HG02840 (cell line): Measurements from ENCODE around the gene ENO1.
"Not testable (repeated sequence)": the region's sequence is repeated elsewhere in the genome, so short reads cannot be mapped to it uniquely, and the experiment has no call there.

ENCODE experiments used
- ATAC-seq: cut with Tn5 transposase; IDR thresholded peaks from one replicate; pipeline ENCODE4 v1.9.1; 2021; ENCODE audit warnings: mild to moderate bottlenecking, moderate library complexity, moderate number of reproducible peaks; ENCODE audit not compliant: unreplicated experiment, low FRiP score

ENO1 gene

DNA sequence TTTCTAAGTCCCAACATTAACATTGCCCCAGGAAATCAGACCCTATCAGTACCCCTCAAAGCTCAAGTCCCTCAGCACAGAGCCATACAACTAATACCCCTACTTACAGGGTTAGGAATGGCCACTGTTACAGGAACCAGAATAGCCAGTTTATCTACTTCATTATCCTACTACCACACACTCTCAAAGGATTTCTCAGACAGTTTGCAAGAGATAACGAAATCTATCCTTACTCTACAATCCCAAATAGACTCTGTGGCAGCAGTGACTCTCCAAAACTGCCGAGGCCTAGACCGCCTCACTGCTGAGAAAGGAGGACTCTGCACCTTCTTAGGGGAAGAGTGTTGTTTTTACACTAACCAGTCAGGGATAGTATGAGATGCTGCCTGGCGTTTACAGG lies 19.0 kb upstream of the ENO1 start:
- not testable (repeated sequence) for ATAC-seq

DNA sequence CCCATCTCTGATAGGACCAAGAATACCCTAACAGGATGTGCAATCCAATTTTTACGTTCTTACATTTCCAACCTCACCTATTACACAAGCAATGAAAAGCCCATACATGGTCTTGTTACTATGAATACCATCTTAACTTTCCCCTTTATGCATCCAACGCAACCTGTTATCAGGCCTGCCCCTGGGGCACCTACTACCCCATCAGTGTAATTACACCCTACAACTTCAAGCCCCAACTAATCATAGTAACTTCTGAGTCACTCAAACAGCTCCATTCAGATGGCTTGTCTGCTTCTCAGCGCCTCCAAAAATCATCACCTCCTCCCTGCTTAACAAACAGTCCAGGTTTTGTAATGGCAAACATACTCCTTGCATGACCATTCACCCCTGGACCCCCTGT lies 18.3 kb upstream of the ENO1 start:
- not testable (repeated sequence) for ATAC-seq

DNA sequence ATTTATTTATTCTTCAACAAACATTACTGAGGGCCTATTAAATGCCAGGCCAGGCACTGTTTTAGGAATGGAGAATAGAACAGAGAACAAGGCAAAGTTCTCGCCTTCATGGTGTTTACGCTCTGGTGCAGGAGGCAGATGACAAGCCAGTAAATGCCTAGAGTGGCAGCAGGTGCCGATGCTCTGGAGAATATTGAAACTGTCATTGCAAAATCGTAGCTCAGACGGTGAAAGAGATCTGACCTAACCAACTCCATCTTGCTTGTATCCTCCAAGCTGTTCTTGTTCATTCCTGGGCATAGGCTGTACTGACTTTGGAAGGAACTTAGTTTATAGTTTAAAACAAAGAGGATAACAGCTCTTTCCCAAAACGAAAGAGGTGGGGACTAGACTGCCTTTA lies 13.5 kb upstream of the ENO1 start:
- no peak for ATAC-seq

DNA sequence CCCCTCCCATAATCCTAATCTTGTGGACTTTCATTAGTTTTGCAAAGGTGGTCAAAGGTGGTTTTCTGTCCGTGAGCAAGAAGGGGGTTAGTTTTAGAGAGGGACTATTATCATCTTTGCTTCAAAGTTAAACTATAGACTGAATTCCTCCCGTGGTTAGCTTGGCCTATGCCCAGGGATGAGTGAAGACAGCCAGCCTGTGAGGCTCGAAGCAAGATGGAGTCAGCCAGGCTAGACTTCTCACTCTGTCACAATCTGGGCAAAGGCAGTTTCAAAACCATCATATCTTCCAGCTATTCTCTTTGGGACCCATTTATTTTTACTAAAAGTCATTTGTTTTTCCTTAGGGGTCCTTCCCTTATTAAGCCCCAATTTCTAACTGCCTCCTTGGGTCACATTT lies 12.9 kb upstream of the ENO1 start:
- no peak for ATAC-seq

DNA sequence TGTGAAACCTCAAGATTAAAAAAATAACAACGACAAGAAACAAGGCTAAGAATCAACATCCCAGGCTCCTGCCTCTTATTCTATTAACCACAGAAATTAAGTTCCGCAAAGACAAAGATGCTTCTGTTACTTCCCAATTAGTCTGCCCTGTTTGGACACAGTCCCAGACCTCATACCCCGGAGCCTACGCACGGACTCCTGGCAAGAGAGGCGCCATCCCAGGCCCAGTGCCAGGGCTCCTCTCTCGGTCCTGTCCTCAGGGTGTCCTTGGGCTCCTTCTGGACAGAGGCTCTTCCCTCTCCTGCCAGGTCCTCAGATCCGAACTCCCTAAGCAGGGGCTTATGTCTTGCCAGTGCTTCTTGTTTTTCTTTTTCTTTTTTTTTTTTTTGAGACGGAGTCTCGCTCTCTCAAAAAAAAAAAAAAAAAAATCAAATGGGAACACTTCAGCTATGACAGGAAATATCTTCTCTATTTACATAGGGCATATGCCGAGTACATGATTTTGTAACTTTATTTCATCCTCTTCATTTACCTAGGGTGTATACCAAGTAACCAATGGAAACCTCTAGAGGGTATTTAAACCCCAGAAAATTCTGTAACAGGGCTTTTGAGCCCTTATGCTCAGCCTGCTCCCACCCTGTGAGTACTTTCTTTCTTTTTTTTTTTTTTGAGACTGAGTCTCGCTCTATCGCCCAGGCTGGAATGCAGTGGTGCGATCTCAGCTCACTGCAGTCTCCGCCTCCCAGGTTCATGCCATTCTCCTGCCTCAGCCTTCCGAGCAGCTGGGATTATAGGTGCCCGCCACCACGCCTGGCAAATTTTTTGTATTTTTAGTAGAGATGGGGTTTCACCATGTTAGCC lies 11.7 kb upstream of the ENO1 start:
- ATAC-seq: no peak

DNA sequence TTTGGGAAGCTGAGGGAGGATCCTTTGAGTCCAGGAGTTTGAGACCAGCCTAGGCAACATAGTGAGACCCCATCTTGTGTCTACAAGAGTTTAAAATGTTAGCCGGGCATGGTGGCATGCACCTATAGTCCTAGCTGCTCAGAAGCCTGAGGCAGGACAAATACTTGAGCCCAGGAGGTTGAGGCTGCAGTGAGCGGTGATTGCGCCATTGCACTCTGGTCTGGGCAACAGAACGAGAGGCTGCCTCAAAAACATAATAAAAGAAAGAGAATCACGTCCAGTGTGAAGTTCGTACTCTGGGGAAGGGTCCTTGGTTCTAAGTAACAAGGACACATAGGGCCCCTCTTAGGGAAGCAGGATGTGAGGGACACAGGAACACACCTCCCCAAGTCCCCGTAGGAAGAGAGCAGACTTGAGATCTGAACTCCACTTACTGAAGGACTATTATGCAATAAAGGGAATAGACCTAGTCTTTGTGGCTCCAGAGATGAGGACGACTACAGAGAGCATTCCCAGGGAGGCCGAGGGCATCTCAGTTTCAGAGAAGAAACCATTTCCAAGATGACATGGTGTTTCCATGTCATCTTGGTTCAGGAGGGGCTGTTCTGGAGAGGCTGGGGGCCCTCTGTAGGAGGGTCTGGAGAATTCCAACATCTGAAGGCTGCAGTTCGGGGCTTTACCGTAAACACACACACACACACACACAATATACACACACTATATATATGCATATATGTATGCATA lies 10.8 kb upstream of the ENO1 start:
- ATAC-seq: no peak

DNA sequence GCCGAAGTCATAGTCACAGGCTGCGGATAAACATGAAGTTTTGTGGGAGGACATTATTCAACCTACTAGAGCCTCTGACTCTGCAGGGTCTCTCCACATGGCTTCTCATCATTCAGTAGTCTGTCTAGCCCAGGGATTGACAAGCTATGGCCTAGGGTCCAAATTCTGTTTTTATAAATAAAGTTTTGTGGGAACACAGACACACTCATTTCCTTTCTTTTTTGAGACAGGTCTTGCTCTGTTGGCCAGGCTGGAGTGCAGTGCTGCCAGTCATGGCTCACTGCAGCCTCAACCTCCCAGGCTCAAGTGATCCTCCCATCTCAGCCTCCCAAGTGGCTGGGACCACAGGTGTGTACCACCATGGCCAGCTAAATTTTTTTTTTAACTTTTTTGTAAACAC lies 8.1 kb upstream of the ENO1 start:
- no peak for ATAC-seq

DNA sequence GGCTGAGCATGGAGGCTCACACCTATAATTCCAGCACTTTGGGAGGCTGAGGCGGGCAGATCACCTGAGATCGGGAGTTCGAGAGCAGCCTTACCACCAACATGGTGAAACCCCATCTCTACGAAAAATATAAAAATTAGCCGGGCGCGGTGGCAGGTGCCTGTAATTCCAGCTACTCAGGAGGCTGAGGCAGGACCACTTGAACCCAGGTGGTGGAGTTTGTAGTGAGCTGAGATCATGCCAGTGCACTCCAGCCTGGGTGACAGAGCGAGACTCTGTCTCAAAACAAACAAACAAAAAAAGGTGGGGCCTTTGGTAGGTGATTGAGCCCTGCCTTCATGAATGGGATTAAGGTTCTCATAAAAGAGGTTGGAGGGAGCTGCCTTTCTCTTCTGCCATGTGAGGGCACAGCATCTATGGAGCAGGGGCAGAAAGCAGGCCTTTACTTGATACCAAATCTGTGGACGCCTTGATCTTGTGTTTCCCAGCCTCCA lies 7.6 kb upstream of the ENO1 start:
- not testable (repeated sequence) for ATAC-seq

DNA sequence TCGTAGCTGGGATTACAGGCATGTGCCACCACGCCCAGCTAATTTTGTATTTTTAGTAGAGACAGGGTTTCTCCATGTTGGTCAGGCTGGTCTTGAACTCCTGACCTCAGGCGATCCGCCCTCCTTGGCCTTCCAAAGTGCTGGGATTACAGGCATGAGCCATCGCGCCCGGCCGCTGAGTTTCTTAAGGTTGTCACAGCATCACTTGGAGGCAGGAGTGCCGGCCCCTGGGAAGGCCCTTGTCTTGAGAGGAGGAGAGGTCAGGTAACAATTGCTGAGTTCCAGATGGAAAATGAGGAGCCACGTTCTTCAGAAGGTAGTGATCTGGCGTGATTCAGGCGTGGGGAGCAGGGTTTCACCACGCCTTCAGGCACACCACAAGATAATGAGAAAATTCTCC lies 5.6 kb upstream of the ENO1 start:
- not testable (repeated sequence) for ATAC-seq

DNA sequence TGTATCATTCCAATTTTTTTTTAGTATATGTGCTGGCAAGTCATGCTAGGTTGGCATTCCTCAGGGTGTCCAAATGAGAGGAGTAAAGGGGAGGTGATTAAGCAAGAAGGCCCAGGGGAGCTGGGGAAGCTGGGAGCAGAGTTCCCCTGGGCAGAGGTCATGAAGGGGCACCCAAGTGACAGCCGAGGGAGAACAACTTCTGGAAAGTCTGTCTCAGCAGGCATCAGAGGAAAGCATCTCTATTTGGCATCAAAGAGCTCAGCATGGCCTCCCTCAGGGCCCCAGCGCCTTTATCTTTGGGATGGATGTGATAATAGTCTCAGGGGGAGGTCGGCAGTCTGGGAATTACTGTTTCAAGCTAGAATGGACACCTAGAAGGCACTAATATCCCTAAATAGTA lies 5.0 kb upstream of the ENO1 start:
- ATAC-seq: no peak

DNA sequence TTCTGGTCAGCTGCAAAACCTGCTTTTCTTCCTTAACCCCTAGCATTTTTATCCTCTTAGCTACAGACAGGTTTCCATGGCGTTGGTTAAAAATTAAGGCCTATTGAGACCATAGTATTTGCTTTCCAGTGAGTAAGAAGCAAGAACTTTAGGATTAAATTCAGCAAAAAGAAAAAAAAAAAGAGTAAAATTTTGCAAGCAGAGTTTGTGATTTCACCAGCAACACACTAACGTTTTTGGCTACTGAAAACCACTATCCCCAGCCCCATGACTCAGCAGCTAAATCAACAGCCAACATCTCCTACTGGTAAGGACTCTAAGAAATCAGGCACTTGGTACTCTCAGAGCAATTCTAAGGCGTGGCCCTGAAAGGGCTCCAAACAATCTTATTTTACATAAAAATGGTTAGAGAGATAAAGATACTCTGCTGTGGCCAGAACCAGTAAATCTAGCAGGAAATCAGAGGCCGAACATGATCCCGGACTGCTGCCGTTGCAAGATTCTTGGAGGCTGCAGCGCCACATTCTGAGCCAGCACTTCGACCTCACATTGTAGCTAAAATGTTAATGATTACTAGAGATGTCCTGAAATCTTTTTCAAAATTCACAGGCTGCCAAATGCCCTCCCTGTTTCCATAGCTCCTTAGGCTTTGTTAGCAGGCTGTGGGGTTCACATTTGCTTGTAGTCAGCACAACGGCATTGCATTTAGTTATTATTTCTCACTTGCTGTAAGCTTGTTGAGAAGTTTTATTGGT lies 1.6 kb upstream of the ENO1 start:
- ATAC-seq: no peak

DNA sequence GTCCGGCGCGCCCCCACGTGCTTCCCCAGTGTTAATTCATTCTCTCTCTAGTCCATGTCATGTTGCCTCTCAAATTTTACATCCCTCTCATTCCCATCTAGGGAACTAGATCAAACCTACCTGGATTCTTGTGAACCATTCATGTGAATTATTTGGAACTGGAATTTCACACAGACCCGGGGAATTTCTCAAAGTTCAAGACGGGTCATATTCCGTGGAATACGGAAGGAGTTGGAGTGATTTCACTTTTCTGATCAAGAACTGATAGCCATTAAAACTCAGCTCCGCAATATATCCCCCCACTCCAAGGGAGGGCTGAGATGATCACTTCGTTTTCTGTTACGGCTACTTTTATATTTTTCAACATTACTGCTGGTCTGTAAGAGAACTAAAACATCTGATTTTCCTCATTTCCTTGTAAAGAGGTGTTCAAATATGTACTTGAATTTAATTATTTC lies 1.0 kb upstream of the ENO1 start:
- ATAC-seq: no peak

DNA sequence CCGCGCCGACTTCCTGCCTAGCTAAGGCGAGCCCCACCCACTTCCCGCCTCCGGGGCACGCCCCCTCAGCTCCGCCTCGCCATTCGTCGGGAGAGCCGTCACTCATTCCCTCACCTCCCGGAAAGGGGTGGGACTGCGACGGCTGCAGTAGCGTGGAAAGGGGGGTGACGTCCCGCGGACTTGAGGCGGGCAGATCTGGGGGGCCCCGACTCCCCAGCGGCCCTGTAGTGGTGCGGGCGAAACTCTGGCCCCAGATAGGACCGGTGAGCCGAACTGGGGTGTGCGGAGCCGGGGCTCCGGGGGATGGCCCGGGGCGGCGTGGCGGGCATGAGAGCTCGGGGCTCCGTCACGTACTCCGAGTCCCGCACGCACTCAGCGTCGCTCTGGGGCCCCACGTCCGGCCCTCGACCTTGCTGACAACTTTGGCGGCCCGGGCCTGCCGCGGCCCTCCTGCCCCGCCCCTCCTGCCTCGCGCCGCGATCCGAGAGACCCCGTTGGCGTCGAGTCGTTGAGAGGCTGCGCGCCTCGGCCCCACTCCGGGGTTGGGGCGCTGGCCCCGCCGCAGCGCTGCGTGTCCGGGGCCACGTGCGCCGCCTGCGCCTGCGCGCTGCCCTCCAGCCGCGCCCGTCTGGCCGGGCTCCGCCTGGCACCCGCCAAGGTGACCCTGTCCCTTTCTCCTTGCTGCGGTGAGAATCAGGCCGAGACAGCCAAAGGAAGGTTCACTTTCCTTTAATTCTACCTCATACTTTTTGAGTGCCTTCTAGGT lies 395 bp upstream of the ENO1 start:
- ATAC-seq: peak; percentile 86

DNA sequence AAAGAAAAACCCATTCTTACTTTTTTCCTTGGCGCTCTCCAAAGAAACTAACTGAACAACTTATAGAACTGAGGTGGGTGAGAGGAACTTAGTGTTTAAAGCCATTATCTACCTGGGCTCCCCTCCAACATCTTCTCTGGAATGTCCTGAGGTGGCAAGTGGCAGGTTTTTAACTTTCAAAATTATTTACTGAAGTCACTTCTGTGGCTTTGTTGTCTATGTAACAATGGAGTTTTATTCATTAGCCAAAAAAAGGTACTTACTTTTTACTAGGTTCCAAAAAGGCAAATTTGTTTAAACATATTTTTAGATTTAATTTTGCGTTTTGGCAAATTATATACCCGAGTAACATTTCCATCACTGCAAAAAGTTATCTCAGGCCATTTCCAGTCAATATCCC lies 2.4 kb downstream of the ENO1 start:
- ATAC-seq: no peak

DNA sequence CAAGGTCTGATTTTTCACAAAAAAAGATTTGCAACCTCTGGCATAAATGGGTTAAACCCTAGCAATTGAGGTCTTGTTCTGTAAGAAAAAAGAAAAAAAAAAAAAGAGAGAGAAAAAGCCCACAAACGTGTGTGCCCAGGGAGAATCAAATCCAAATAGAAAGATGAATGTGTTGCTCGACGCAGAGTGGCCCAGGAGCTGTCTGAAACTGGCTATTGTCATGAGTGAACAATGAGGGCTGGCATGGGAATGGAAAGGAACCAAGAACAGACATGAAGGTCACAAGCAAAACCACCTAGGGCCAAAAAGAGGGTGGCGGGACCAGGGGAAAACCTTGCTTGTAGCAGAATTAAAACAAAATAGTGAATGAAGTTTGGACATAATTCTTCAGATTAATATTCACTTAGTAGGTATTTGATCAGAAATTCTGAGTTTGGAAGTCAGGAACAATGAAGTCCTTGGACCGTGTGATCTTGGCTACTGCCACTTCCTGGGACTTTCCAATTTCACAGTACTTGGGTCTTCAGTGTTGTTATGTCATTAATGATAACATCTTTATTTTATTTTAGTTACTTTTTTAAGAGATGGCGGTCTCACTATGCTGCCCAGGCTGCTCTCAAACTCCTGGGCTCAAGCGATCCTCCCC lies 3.1 kb downstream of the ENO1 start:
- no peak for ATAC-seq

DNA sequence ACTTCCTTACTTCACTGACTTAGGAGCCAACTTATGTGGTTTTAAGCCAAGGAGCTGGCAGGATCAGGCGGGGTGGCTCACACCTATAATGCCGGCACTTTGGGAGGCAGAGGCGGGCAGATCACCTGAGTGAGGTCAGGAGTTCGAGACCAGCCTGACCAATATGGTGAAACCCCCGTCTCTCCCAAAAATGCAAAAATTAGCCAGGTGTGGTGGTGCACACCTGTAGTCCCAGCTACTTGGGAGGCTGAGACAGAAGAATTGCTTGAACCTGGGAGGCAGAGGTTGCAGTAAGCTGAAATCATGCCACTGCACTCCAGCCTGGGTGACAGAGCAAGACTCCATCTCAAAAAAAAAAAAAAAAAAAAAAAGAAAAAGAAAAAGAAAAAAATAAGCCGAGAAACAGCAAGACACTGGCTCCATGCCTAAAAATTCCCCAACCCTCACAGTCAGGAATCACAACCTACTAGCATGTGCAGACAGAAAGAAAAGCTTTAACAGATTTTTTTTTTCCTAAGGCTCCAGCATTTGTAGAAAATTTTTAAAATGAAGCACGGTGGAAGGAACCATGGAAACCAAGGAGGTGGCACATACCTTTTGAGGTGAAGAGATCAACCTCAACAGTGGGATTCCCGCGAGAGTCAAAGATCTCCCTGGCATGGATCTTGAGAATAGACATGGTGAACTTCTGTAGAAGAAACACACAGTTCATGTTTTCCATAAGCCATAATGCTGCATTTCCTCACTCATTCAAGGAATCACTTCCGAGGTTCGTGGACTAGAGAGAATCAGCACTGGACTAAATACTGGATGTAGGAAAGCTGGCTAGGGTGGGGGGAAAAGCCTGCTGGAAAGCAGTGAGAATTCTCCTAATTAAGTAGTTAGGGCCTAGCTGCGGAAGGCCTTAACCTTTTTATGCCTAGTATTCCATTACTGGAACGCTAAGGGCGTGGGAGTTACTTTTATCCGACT lies 4.0 kb downstream of the ENO1 start:
- no peak for ATAC-seq

DNA sequence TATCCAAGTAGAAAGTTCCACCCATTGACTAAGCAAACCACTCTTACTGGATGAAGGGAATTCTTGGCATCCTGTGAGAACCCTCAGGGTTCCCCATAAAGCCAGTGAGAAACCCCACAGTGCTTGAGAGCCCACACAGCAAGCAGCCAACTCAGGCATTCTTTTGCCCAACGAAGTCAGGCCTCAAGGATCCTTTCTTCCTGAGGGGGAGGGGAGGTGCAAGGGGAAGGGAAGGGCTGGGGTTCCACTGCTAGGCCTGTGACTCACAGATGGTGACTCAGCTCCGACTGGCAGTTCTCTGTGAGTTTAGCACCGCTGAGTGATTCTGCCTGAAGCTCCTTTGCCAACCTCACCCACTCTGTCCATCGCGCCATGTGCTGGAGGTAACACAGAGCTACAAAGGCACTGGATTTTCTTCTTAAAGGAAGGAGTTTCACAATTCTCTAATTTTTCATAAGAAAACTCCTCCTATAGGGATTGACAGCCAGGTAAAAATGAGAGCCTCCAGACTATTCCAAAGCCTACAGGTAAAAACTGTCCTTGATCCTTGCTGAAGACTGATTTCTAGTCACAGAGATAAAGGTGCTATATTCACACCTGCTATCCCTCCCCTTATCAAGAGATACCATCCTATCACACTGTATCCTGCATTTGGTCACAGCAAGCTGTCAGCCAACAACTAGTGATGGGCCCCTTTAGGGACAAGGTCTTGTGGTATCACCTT lies 4.8 kb downstream of the ENO1 start:
- no peak for ATAC-seq

DNA sequence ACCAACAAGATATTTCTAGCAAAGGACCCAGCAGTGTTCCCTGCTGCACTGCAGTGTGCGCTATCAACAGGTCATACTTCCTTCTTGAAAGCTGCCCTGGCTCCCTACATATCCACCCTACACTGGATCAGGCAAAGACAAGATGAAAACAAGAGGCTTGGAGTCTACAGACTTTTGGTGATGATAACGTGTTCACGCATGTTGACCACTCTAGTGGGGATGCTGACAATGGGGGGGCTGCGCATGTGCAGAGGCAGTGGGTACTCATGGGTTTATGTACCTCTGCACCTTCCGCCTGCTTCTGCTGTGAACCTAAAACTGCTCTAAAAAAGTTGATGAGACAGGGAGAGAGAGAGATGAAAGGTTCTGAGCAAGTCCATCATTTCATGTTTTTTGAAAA lies 5.5 kb downstream of the ENO1 start:
- no peak for ATAC-seq
